WTC11 (cell line): ENCODE data around the gene NRG3. TPM values are rescaled to one million over a fixed set of nuclear protein-coding genes. Genes with fewer than 3 reads are reported as not detected.

Experiments used
- ATAC-seq: fragments of 200-7000 bp; cut with Tn5 transposase; 2 replicates; pipeline ENCODE4 v1.10.0; 2021; ENCODE audit warnings: mild to moderate bottlenecking, moderate library complexity
- CTCF ChIA-PET: fragments of 300-600 bp; sonication (Branson Sonifier 250); formaldehyde crosslinking; loops from one replicate; lab custom pipeline; 2021; ENCODE audit warnings: antibody characterized with exemption; lab: Charles Lee
- POLR2A ChIA-PET: fragments of 350-600 bp; sonication (Branson Sonifier 250); formaldehyde crosslinking; loops from one replicate; lab custom pipeline; 2021; ENCODE audit warnings: antibody characterized with exemption; lab: Charles Lee
- DNase-seq: peaks from one replicate; pipeline ENCODE4 v3.0.0; 2021; ENCODE audit warnings: low spot score
- H3K27ac Mint-ChIP-seq: 2 replicates; pipeline ENCODE4 v1.8.0; 2021; ENCODE audit warnings: mixed read lengths
- H3K27me3 Mint-ChIP-seq: 2 replicates; pipeline ENCODE4 v1.8.0; 2021; ENCODE audit warnings: low read depth, mild to moderate bottlenecking, moderate library complexity, mixed read lengths
- H3K36me3 Mint-ChIP-seq: 2 replicates; pipeline ENCODE4 v1.8.0; 2021; ENCODE audit warnings: mixed read lengths
- H3K4me1 Mint-ChIP-seq: 2 replicates; pipeline ENCODE4 v1.8.0; 2022; ENCODE audit warnings: mixed read lengths
- H3K4me3 Mint-ChIP-seq: 2 replicates; pipeline ENCODE4 v1.8.0; 2021; ENCODE audit warnings: mild to moderate bottlenecking, moderate library complexity, mixed read lengths
- H3K9me3 Mint-ChIP-seq: 2 replicates; pipeline ENCODE4 v1.8.0; 2021; ENCODE audit warnings: mixed read lengths
- ATF1 ChIP-seq: sonication (generic); formaldehyde crosslinking; IDR thresholded peaks from 2 replicates; pipeline ENCODE4 v1.8.1; 2023; ENCODE audit warnings: mild to moderate bottlenecking, moderate library complexity, missing genetic modification reagents
- CBFB ChIP-seq: sonication (generic); formaldehyde crosslinking; IDR thresholded peaks from 2 replicates; pipeline ENCODE4 v1.8.1; 2022; ENCODE audit warnings: mild to moderate bottlenecking, low read depth, missing genetic modification reagents
- CREB1 ChIP-seq: sonication (generic); formaldehyde crosslinking; IDR thresholded peaks from 2 replicates; pipeline ENCODE4 v1.8.0; 2023; ENCODE audit warnings: mild to moderate bottlenecking, missing genetic modification reagents
- E2F1 ChIP-seq: sonication (generic); formaldehyde crosslinking; IDR thresholded peaks from 2 replicates; pipeline ENCODE4 v1.8.0; 2022; ENCODE audit warnings: mild to moderate bottlenecking, missing genetic modification reagents
- E2F5 ChIP-seq: sonication (generic); formaldehyde crosslinking; IDR thresholded peaks from 2 replicates; pipeline ENCODE4 v1.8.1; 2022; ENCODE audit warnings: mild to moderate bottlenecking, moderate library complexity, missing genetic modification reagents
- ESRRA ChIP-seq: sonication (generic); formaldehyde crosslinking; IDR thresholded peaks from 2 replicates; pipeline ENCODE4 v1.8.1; 2022; ENCODE audit warnings: mild to moderate bottlenecking, missing genetic modification reagents, borderline replicate concordance
- ETV6 ChIP-seq: sonication (generic); formaldehyde crosslinking; IDR thresholded peaks from 2 replicates; pipeline ENCODE4 v1.8.1; 2022; ENCODE audit warnings: mild to moderate bottlenecking, missing genetic modification reagents
- FOXJ3 ChIP-seq: sonication (generic); formaldehyde crosslinking; IDR thresholded peaks from 2 replicates; pipeline ENCODE4 v1.9.0; 2021; ENCODE audit warnings: missing genetic modification reagents, mild to moderate bottlenecking, borderline replicate concordance
- FOXK1 ChIP-seq: sonication (generic); formaldehyde crosslinking; IDR thresholded peaks from 2 replicates; pipeline ENCODE4 v1.8.0; 2022; ENCODE audit warnings: mild to moderate bottlenecking, moderate library complexity, missing genetic modification reagents
- FOXP1 ChIP-seq: sonication (generic); formaldehyde crosslinking; IDR thresholded peaks from 2 replicates; pipeline ENCODE4 v1.8.0; 2022; ENCODE audit warnings: missing genetic modification reagents, mild to moderate bottlenecking, moderate library complexity, borderline replicate concordance
- GTF2I ChIP-seq: fragments of 250-450 bp; sonication (Bioruptor Pico); conservative IDR thresholded peaks from 2 replicates; pipeline ENCODE4 v1.4.0; 2021; ENCODE audit warnings: mild to moderate bottlenecking
- HMGXB4 ChIP-seq: sonication (generic); formaldehyde crosslinking; IDR thresholded peaks from 2 replicates; pipeline ENCODE4 v1.8.1; 2023; ENCODE audit warnings: mild to moderate bottlenecking, moderate library complexity, missing genetic modification reagents
- MAX ChIP-seq: sonication (generic); formaldehyde crosslinking; IDR thresholded peaks from 2 replicates; pipeline ENCODE4 v1.8.0; 2022; ENCODE audit warnings: mild to moderate bottlenecking, missing genetic modification reagents
- MXD4 ChIP-seq: fragments of 250-450 bp; sonication (Bioruptor Pico); IDR thresholded peaks from 2 replicates; pipeline ENCODE4 v1.8.0; 2021; ENCODE audit warnings: mild to moderate bottlenecking, moderate library complexity, borderline replicate concordance
- NFATC4 ChIP-seq: fragments of 250-450 bp; sonication (Bioruptor Pico); IDR thresholded peaks from 2 replicates; pipeline ENCODE4 v1.9.0; 2021; ENCODE audit warnings: mild to moderate bottlenecking
- NFE2L1 ChIP-seq: sonication (generic); formaldehyde crosslinking; IDR thresholded peaks from 2 replicates; pipeline ENCODE4 v1.8.1; 2023; ENCODE audit warnings: missing genetic modification reagents
- NFYB ChIP-seq: sonication (generic); formaldehyde crosslinking; conservative IDR thresholded peaks from 2 replicates; pipeline ENCODE4 v1.8.0; 2022; ENCODE audit warnings: low read depth, missing genetic modification reagents
- NR1H2 ChIP-seq: sonication (generic); formaldehyde crosslinking; IDR thresholded peaks from 2 replicates; pipeline ENCODE4 v1.9.0; 2021; ENCODE audit warnings: mild to moderate bottlenecking, moderate library complexity, missing genetic modification reagents
- NR3C1 ChIP-seq: sonication (generic); formaldehyde crosslinking; conservative IDR thresholded peaks from 2 replicates; pipeline ENCODE4 v1.8.1; 2023; ENCODE audit warnings: low read depth, mild to moderate bottlenecking, missing genetic modification reagents
- PRRX2 ChIP-seq: fragments of 250-450 bp; sonication (Bioruptor Pico); IDR thresholded peaks from 2 replicates; pipeline ENCODE4 v1.8.0; 2021; ENCODE audit warnings: mild to moderate bottlenecking
- RORB ChIP-seq: fragments of 250-450 bp; sonication (Bioruptor Pico); IDR thresholded peaks from 2 replicates; pipeline ENCODE4 v1.9.0; 2021; ENCODE audit warnings: mild to moderate bottlenecking
- USF1 ChIP-seq: sonication (generic); formaldehyde crosslinking; IDR thresholded peaks from 2 replicates; pipeline ENCODE4 v1.8.0; 2022; ENCODE audit warnings: mild to moderate bottlenecking, missing genetic modification reagents
- ZBTB43 ChIP-seq: sonication (generic); formaldehyde crosslinking; IDR thresholded peaks from 2 replicates; pipeline ENCODE4 v1.8.1; 2023; ENCODE audit warnings: mild to moderate bottlenecking, missing genetic modification reagents
- ZNF532 ChIP-seq: fragments of 250-450 bp; sonication (Bioruptor Pico); IDR thresholded peaks from 2 replicates; pipeline ENCODE4 v1.9.0; 2021; ENCODE audit warnings: mild to moderate bottlenecking, borderline replicate concordance
- total RNA-seq: library from RNA; stranded (reverse); gene quantifications from 3 replicates; pipeline ENCODE4 v1.2.3, GENCODE V29; 2021

NRG3 gene
- total RNA-seq, 1 experiment from 2014 or later, result 7.0 TPM

- no peaks in the 10 kb centered on the region; the same call in 1 of the 2 replicates for H3K4me1 Mint-ChIP-seq
- H3K9me3 Mint-ChIP-seq, result no peaks in the 10 kb centered on the region
- H3K27me3 Mint-ChIP-seq, result no peaks in the 10 kb centered on the region
These were observed 676.5 kb downstream of the NRG3 start for GRCh38 chr10:82551506-82551905.

GRCh38 chr10:82552267-82552666 is 677.3 kb downstream of the NRG3 start:
- no peak overlapping the region for H3K27ac Mint-ChIP-seq
- no peaks in the 10 kb centered on the region for H3K9me3 Mint-ChIP-seq
- H3K36me3 Mint-ChIP-seq, result no peaks in the 10 kb centered on the region
- no peak overlapping the region for H3K4me3 Mint-ChIP-seq
- CTCF ChIA-PET, result no interaction called here
- POLR2A ChIA-PET, result interaction anchor here (0.6 kb wide), 1 partner anchor 178 kb away, joined by 6 read pairs; no protein-coding TSS in a partner anchor
- no peaks in the 10 kb centered on the region; the same call in 1 of the 2 replicates for H3K4me1 Mint-ChIP-seq
- no peaks in the 10 kb centered on the region for H3K27me3 Mint-ChIP-seq
- ATAC-seq (no peak), DNase-seq (no peak)
- TF ChIP-seq ATF1 (CRISPR knock-in tag) (no peak), FOXJ3 (CRISPR knock-in tag) (no peak), FOXK1 (no peak), NFE2L1 (no peak), ZBTB43 (CRISPR knock-in tag) (no peak), FOXP1 (CRISPR knock-in tag) (no peak), E2F5 (CRISPR knock-in tag) (no peak), HMGXB4 (CRISPR knock-in tag) (no peak), RORB (no peak), NFYB (no peak), E2F1 (CRISPR knock-in tag) (no peak), NR1H2 (CRISPR knock-in tag) (no peak), ETV6 (no peak)

More at GRCh38 chr10:82551506-82551905, 676.5 kb downstream of the NRG3 start:
- Mint-ChIP-seq H3K27ac (no peak overlapping the region), H3K4me3 (no peak overlapping the region), H3K36me3 (no peaks in the 10 kb centered on the region)
- ChIA-PET CTCF (no interaction called here), POLR2A (no interaction called here)
- ATAC-seq (no peak), DNase-seq (no peak)
- TF ChIP-seq NFATC4, result no peak
- no peak for TF ChIP-seq GTF2I (CRISPR knock-in tag)
- TF ChIP-seq ESRRA (CRISPR knock-in tag), result no peak
- no peak for TF ChIP-seq USF1 (CRISPR knock-in tag)
- no peak for TF ChIP-seq FOXK1
- TF ChIP-seq PRRX2 (CRISPR knock-in tag), result no peak
- TF ChIP-seq MAX (CRISPR knock-in tag), result no peak
- TF ChIP-seq CREB1, result no peak
- no peak for TF ChIP-seq MXD4 (CRISPR knock-in tag)
- no peak for TF ChIP-seq FOXP1 (CRISPR knock-in tag)
- TF ChIP-seq ZNF532, result no peak
- TF ChIP-seq NR1H2 (CRISPR knock-in tag), result no peak
- no peak for TF ChIP-seq NR3C1 (CRISPR knock-in tag)
- TF ChIP-seq CBFB, result no peak
- TF ChIP-seq ETV6, result no peak
